Endothelial cell of umbilical vein (primary cell): ENCODE measurements around the gene LIPI. TPM values are rescaled to one million over a fixed set of nuclear protein-coding genes. Genes with fewer than 3 reads are reported as not detected.

Experiments
- BruUV-seq: library from RNA; stranded (reverse); fragments of 400-500 nt; replicated peaks from 2 replicates; lab custom pipeline; 2021; lab: Mats Ljungman, UMichigan
- CTCF ChIA-PET: fragments of 300-600, 350-600 bp; sonication (Branson Sonifier 250); formaldehyde crosslinking; loops from one replicate; lab custom pipeline; 2021; ENCODE audit warnings: antibody characterized with exemption, inconsistent platforms; lab: Charles Lee
- POLR2A ChIA-PET: fragments of 300-600, 350-600 bp; sonication (Branson Sonifier 250); formaldehyde crosslinking; loops from one replicate; lab custom pipeline; 2021; ENCODE audit warnings: antibody characterized with exemption, inconsistent platforms; lab: Charles Lee
- DNase-seq: peaks from one replicate; pipeline ENCODE4 v3.0.0-alpha.2; 2011; ENCODE audit warnings: low read depth, low spot score
- FAIRE-seq: peaks from 2 replicates; lab custom pipeline; 2011; peaks lifted over from hg19 to GRCh38; lab: Jason Lieb, UNC
- H2AFZ ChIP-seq: 2 replicates; pipeline ENCODE4 v1.6.0; 2012; ENCODE audit warnings: low read depth, low read length, control low read depth, inconsistent platforms
- H3K27ac ChIP-seq: 2 replicates; pipeline ENCODE4 v1.5.1; 2011; ENCODE audit warnings: low read depth, mild to moderate bottlenecking, control low read depth, low read length, moderate library complexity; ENCODE audit not compliant: insufficient read depth
- H3K27me3 ChIP-seq, 2 experiments: 2 replicates each; pipeline versions ENCODE4 v1.6.0 to v1.6.1; 2011; ENCODE audit warnings: low read length in 2 of 2, mixed read lengths in 1 of 2; ENCODE audit not compliant: control insufficient read depth in 2 of 2, insufficient read depth in 2 of 2
- H3K36me3 ChIP-seq, 2 experiments: 2 replicates in 1 of 2; 3 replicates in 1 of 2; pipeline ENCODE4 v1.5.1; 2011; ENCODE audit warnings: low read length in 2 of 2, mild to moderate bottlenecking in 1 of 2, moderate library complexity in 1 of 2; ENCODE audit not compliant: control insufficient read depth in 2 of 2, insufficient read depth in 2 of 2; ENCODE audit errors: extremely low read depth in 1 of 2
- H3K4me1 ChIP-seq: 3 replicates; pipeline ENCODE4 v1.5.1; 2011; ENCODE audit warnings: mild to moderate bottlenecking, low read length; ENCODE audit not compliant: control insufficient read depth, insufficient read depth; ENCODE audit errors: extremely low read depth
- H3K4me2 ChIP-seq: 2 replicates; pipeline ENCODE4 v1.6.1; 2011; ENCODE audit warnings: low read length, control low read depth, mixed read lengths; ENCODE audit not compliant: insufficient read depth
- H3K4me3 ChIP-seq, 3 experiments: fragments of 200-600 bp in 1 of 3; sonication (generic), shearing (Covaris generic) in 1 of 3; replicated peaks in 1 of 3; 2 replicates each; pipeline ENCODE4 v1.5.1; 2011 to 2016; ENCODE audit warnings: control low read depth in 3 of 3, low read length in 3 of 3, mild to moderate bottlenecking in 2 of 3, inconsistent platforms in 1 of 3, low read depth in 1 of 3, moderate library complexity in 1 of 3; ENCODE audit not compliant: insufficient read depth in 1 of 3
- H3K79me2 ChIP-seq: 2 replicates; pipeline ENCODE4 v1.6.0; 2012; ENCODE audit warnings: low read length, inconsistent platforms; ENCODE audit not compliant: control insufficient read depth, insufficient read depth
- H3K9ac ChIP-seq: replicated peaks from 2 replicates; pipeline ENCODE3; 2011; ENCODE audit warnings: low read length, control low read depth; ENCODE audit not compliant: insufficient read depth; ENCODE audit errors: extremely low read depth
- H3K9me1 ChIP-seq: replicated peaks from 3 replicates; pipeline ENCODE4 v1.6.0; 2011; ENCODE audit warnings: mild to moderate bottlenecking, low read length; ENCODE audit not compliant: control insufficient read depth, insufficient read depth; ENCODE audit errors: extremely low read depth
- H3K9me3 ChIP-seq: replicated peaks from 2 replicates; pipeline ENCODE4 v1.5.1; 2012; ENCODE audit warnings: low read length, inconsistent platforms; ENCODE audit not compliant: control insufficient read depth, insufficient read depth
- H4K20me1 ChIP-seq: replicated peaks from 2 replicates; pipeline ENCODE3; 2011; ENCODE audit warnings: mild to moderate bottlenecking, low read length; ENCODE audit not compliant: control insufficient read depth, insufficient read depth; ENCODE audit errors: extremely low read depth
- CTCF ChIP-seq, 2 donors: IDR thresholded peaks; 1 replicate in 1 of 2; 2 replicates in 1 of 2; pipeline ENCODE4 v1.5.1; 2011; ENCODE audit warnings: low read length in 2 of 2, mild to moderate bottlenecking in 2 of 2, moderate library complexity in 2 of 2, control low read depth in 1 of 2, inconsistent platforms in 1 of 2, low read depth in 1 of 2; ENCODE audit not compliant: insufficient read depth in 1 of 2; ENCODE audit errors: extremely low read depth in 1 of 2
- EZH2 ChIP-seq: IDR thresholded peaks from 2 replicates; pipeline ENCODE4 v1.6.1; 2012; ENCODE audit warnings: borderline replicate concordance, low read depth, mild to moderate bottlenecking, moderate library complexity, low read length, inconsistent platforms; ENCODE audit not compliant: severe bottlenecking
- FOS ChIP-seq: IDR thresholded peaks from 2 replicates; pipeline ENCODE4 v1.6.1; 2011; ENCODE audit warnings: mild to moderate bottlenecking, low read length, moderate library complexity, borderline replicate concordance; ENCODE audit not compliant: insufficient read depth
- GATA2 ChIP-seq: IDR thresholded peaks from 2 replicates; pipeline ENCODE4 v1.7.0; 2011; ENCODE audit warnings: low read depth, mild to moderate bottlenecking, moderate library complexity, mixed read lengths, low read length; ENCODE audit not compliant: insufficient read length, insufficient read depth
- JUN ChIP-seq: IDR thresholded peaks from 2 replicates; pipeline ENCODE4 v1.6.1; 2011; ENCODE audit warnings: borderline replicate concordance, low read depth; ENCODE audit not compliant: insufficient read length, insufficient read depth
- MAX ChIP-seq: IDR thresholded peaks from 2 replicates; pipeline ENCODE4 v1.6.1; 2011; ENCODE audit not compliant: insufficient read depth, insufficient read length
- MYC ChIP-seq: IDR thresholded peaks from one replicate; pipeline ENCODE4 v1.6.1; 2011; ENCODE audit warnings: mild to moderate bottlenecking, low read depth, low read length
- POLR2A ChIP-seq: IDR thresholded peaks from 2 replicates; pipeline ENCODE4 v1.6.1; 2012; ENCODE audit warnings: low read depth, mild to moderate bottlenecking, control low read depth, low read length
- POLR2AphosphoS5 ChIP-seq: IDR thresholded peaks from 2 replicates; pipeline ENCODE4 v1.6.1; 2012; ENCODE audit warnings: low read depth, mild to moderate bottlenecking, control low read depth, low read length, moderate library complexity; ENCODE audit not compliant: insufficient read depth
- dilution Hi-C: fragments of 300-500 bp; cut with MboI; formaldehyde crosslinking; loops from one replicate; pipeline ENCODE4 v1.15.0; 2019; ENCODE audit warnings: low sequenced_read_pairs; ENCODE audit not compliant: extremely low pct_ligation_motif_present
- intact Hi-C: fragments of 100-400 bp; cut with micrococcal nuclease; formaldehyde crosslinking; loops from one replicate; pipeline ENCODE4 v1.10.0; 2022
- polyA plus RNA-seq, 4 experiments: library from polyadenylated mRNA; depleted of rRNA in 3 of 4; stranded (reverse) in 3 of 4; unstranded in 1 of 4; fragments of >200 nt; gene quantifications; 2 replicates each; pipeline versions ENCODE4 v1.2.1 to v1.2.3, GENCODE V29; 2011 to 2012; ENCODE audit warnings: missing spikeins in 1 of 4
- total RNA-seq: library from RNA; stranded (reverse); gene quantifications from 2 replicates; pipeline ENCODE4 v1.2.3, GENCODE V29; 2021

LIPI gene
- total and polyA plus RNA-seq, 2 donors (not counting 3 experiments of a cell fraction or from before 2014, with no cell fraction given) = not detected

- BruUV-seq = no TSS peak
- dilution Hi-C loops = no loop called here
Observed at GRCh38 chr21:14143999-14144398, 66.8 kb downstream of the LIPI start.

More at GRCh38 chr21:14143999-14144398, 66.8 kb downstream of the LIPI start:
- H3K9ac ChIP-seq = no peak overlapping the region
- no peak for FAIRE-seq
- DNase-seq = no peak
- no peaks in the 10 kb centered on the region for H3K79me2 ChIP-seq
- no peaks in the 10 kb centered on the region for H3K27me3 ChIP-seq
- ChIA-PET CTCF (no interaction called here), POLR2A (no interaction called here)
- H3K4me3 ChIP-seq = no peak overlapping the region
- H2AFZ ChIP-seq = no peak overlapping the region
- no peak overlapping the region for H3K4me2 ChIP-seq
- intact Hi-C loops = no loop called here
- H3K9me3 ChIP-seq = peaks cover 4% of the 10 kb centered on the region
- no peak for TF ChIP-seq POLR2AphosphoS5
- TF ChIP-seq POLR2A = no peak
- no peak for TF ChIP-seq MYC
- no peak for TF ChIP-seq GATA2
- TF ChIP-seq MAX = no peak
- no peak for TF ChIP-seq JUN
- TF ChIP-seq CTCF (IDR thresholded peaks at IDR 0.05; ENCODE audit: extremely low read depth in 1 of 2, insufficient read depth in 1 of 2, low read depth in 1 of 2, low read length in 2 of 2) = no peak
- no peak for TF ChIP-seq FOS
- TF ChIP-seq EZH2 = no peak
- no peak overlapping the region for H3K27ac ChIP-seq
- H3K9me1 ChIP-seq = no peaks in the 10 kb centered on the region
- no peaks in the 10 kb centered on the region for H3K36me3 ChIP-seq
- H4K20me1 ChIP-seq = no peaks in the 10 kb centered on the region
- H3K4me1 ChIP-seq = no peaks in the 10 kb centered on the region
